HCT116 (cell line): ENCODE measurements around the gene BCAN. TPM values are rescaled to one million over a fixed set of nuclear protein-coding genes. Genes with fewer than 3 reads are reported as not detected.

Source experiments
- ATAC-seq: fragments of 200-7000 bp; cut with Tn5 transposase; 2 replicates; pipeline ENCODE4 v1.9.1; 2020; ENCODE audit warnings: mild to moderate bottlenecking, moderate library complexity
- BruUV-seq: library from RNA; stranded (reverse); fragments of 400-500 nt; replicated peaks from 2 replicates; lab custom pipeline; 2021; lab: Mats Ljungman, UMichigan
- CTCF ChIA-PET: fragments of 300-600 bp; sonication (Branson Sonifier 250); formaldehyde crosslinking; loops from one replicate; lab custom pipeline; 2021; ENCODE audit warnings: antibody characterized with exemption; lab: Charles Lee
- POLR2A ChIA-PET: fragments of 300-600, 350-600 bp; sonication (Branson Sonifier 250); formaldehyde crosslinking; loops from one replicate; lab custom pipeline; 2021; ENCODE audit warnings: antibody characterized with exemption; lab: Charles Lee
- RAD21 ChIA-PET, 2 experiments: fragments of 300-600 bp; sonication (Branson Sonifier 250); formaldehyde crosslinking; loops; one replicate each; lab custom pipeline; 2023; ENCODE audit warnings: low total read pairs in 2 of 2; ENCODE audit not compliant: uncharacterized antibody in 2 of 2, unreplicated experiment in 2 of 2, low non-redundant PET in 1 of 2; lab: Charles Lee
- DNase-seq: peaks from one replicate; pipeline ENCODE4 v3.0.0-alpha.2; 2010; ENCODE audit warnings: low read depth, low spot score
- H2AFZ ChIP-seq: fragments of 200-600 bp; shearing (Covaris generic), sonication (generic); 2 replicates; pipeline ENCODE4 v1.6.1; 2017; ENCODE audit warnings: low read depth, mixed run types, mixed read lengths, antibody characterized with exemption, low read length; ENCODE audit not compliant: poor library complexity, severe bottlenecking
- H3K27ac ChIP-seq: 2 replicates; pipeline ENCODE4 v1.5.1; 2012; ENCODE audit warnings: low read depth, low read length
- H3K27me3 ChIP-seq: fragments of 200-600 bp; sonication (generic); 2 replicates; pipeline ENCODE4 v1.6.1; 2016; ENCODE audit warnings: mixed run types, low read length, mixed read lengths; ENCODE audit not compliant: insufficient read depth
- H3K36me3 ChIP-seq, 2 experiments: fragments of 200-500 bp in 1 of 2; fragments of 200-600 bp in 1 of 2; sonication (Bioruptor generic) in 1 of 2; sonication (generic) in 1 of 2; 2 replicates each; pipeline versions ENCODE4 v1.5.1 to v1.6.1; 2014 to 2016; ENCODE audit warnings: low read length in 2 of 2, inconsistent platforms in 1 of 2, mixed read lengths in 1 of 2, mixed run types in 1 of 2; ENCODE audit not compliant: insufficient read depth in 2 of 2, control insufficient read depth in 1 of 2
- H3K4me1 ChIP-seq, 2 experiments: fragments of 200-600 bp in 1 of 2; sonication (generic) in 1 of 2; 2 replicates each; pipeline versions ENCODE4 v1.5.1 to v1.6.1; 2012 to 2017; ENCODE audit warnings: low read length in 2 of 2, inconsistent platforms in 1 of 2, mild to moderate bottlenecking in 1 of 2, mixed read lengths in 1 of 2, mixed run types in 1 of 2, moderate library complexity in 1 of 2; ENCODE audit not compliant: insufficient read depth in 2 of 2, control insufficient read depth in 1 of 2
- H3K4me2 ChIP-seq: fragments of 200-600 bp; sonication (generic); 2 replicates; pipeline ENCODE4 v1.6.1; 2017; ENCODE audit warnings: mixed run types, low read length, mixed read lengths
- H3K4me3 ChIP-seq, 2 experiments: fragments of 200-600 bp in 1 of 2; sonication (generic) in 1 of 2; replicated peaks in 1 of 2; 2 replicates each; pipeline ENCODE4 v1.5.1; 2011 to 2016; ENCODE audit warnings: low read length in 2 of 2, control low read depth in 1 of 2, low read depth in 1 of 2, mild to moderate bottlenecking in 1 of 2, mixed read lengths in 1 of 2, mixed run types in 1 of 2
- H3K79me2 ChIP-seq: fragments of 200-600 bp; sonication (generic); 2 replicates; pipeline ENCODE4 v1.6.1; 2017; ENCODE audit warnings: mild to moderate bottlenecking, mixed run types, low read length, moderate library complexity, mixed read lengths; ENCODE audit not compliant: insufficient read depth
- H3K9ac ChIP-seq: fragments of 200-600 bp; sonication (generic); 2 replicates; pipeline ENCODE4 v1.6.1; 2016; ENCODE audit warnings: low read length, mixed read lengths
- H3K9me2 ChIP-seq: fragments of 200-600 bp; sonication (generic), shearing (Covaris generic); 2 replicates; pipeline ENCODE4 v1.6.1; 2017; ENCODE audit warnings: mixed run types, mild to moderate bottlenecking, moderate library complexity; ENCODE audit not compliant: insufficient read depth
- H3K9me3 ChIP-seq, 2 experiments: fragments of 200-500 bp in 1 of 2; fragments of 200-600 bp in 1 of 2; sonication (Bioruptor generic) in 1 of 2; sonication (generic) in 1 of 2; 2 replicates each; pipeline ENCODE4 v1.6.1; 2014 to 2017; ENCODE audit warnings: low read length in 2 of 2, mixed read lengths in 2 of 2, inconsistent platforms in 1 of 2, low read depth in 1 of 2, mild to moderate bottlenecking in 1 of 2, mixed run types in 1 of 2, moderate library complexity in 1 of 2; ENCODE audit not compliant: control insufficient read depth in 1 of 2, insufficient read depth in 1 of 2
- H4K20me1 ChIP-seq: fragments of 200-600 bp; sonication (generic), shearing (Covaris generic); 2 replicates; pipeline ENCODE4 v1.6.1; 2017; ENCODE audit warnings: mixed run types, mild to moderate bottlenecking, moderate library complexity; ENCODE audit not compliant: insufficient read depth
- EZH2 ChIP-seq: fragments of 200-600 bp; sonication (generic); IDR thresholded peaks from 2 replicates; pipeline ENCODE4 v1.6.1; 2017; ENCODE audit warnings: antibody characterized with exemption, mixed run types
- EZH2phosphoT487 ChIP-seq: fragments of 200-600 bp; IDR thresholded peaks from 2 replicates; pipeline ENCODE4 v1.6.1; 2018; ENCODE audit warnings: antibody characterized with exemption, borderline replicate concordance
- JUND ChIP-seq: IDR thresholded peaks from 2 replicates; pipeline ENCODE4 v1.6.1; 2012
- MAX ChIP-seq: IDR thresholded peaks from 2 replicates; pipeline ENCODE4 v1.6.1; 2012
- POLR2A ChIP-seq: IDR thresholded peaks from 2 replicates; pipeline ENCODE4 v1.7.0; 2011; ENCODE audit warnings: borderline replicate concordance; ENCODE audit not compliant: insufficient read depth, insufficient read length; ENCODE audit errors: extremely low read depth
- REST ChIP-seq: IDR thresholded peaks from 2 replicates; pipeline ENCODE4 v1.6.1; 2012; ENCODE audit warnings: low read depth
- SP1 ChIP-seq: IDR thresholded peaks from 2 replicates; pipeline ENCODE4 v1.6.1; 2012; ENCODE audit warnings: low read depth
- SRF ChIP-seq: IDR thresholded peaks from 2 replicates; pipeline ENCODE4 v1.6.1; 2012; ENCODE audit warnings: low read depth
- TCF7L2 ChIP-seq: IDR thresholded peaks from 2 replicates; pipeline ENCODE4 v1.7.0; 2011; ENCODE audit warnings: borderline replicate concordance, inconsistent platforms; ENCODE audit not compliant: insufficient read depth, insufficient read length; ENCODE audit errors: extremely low read depth
- YY1 ChIP-seq: IDR thresholded peaks from 2 replicates; pipeline ENCODE4 v1.6.1; 2011; ENCODE audit warnings: low read length, low read depth, moderate library complexity, mild to moderate bottlenecking; ENCODE audit not compliant: insufficient replicate concordance; ENCODE audit errors: extremely low read depth
- ZBTB33 ChIP-seq: IDR thresholded peaks from 2 replicates; pipeline ENCODE4 v1.6.1; 2011; ENCODE audit warnings: mild to moderate bottlenecking, low read length, moderate library complexity; ENCODE audit not compliant: insufficient replicate concordance; ENCODE audit errors: extremely low read depth
- ZNF274 ChIP-seq: fragments of 200-500 bp; sonication (Bioruptor generic); IDR thresholded peaks from 2 replicates; pipeline ENCODE4 v1.6.1; 2014; ENCODE audit warnings: mild to moderate bottlenecking, low read depth, low read length, inconsistent platforms
- intact Hi-C: fragments of 100-400 bp; cut with micrococcal nuclease; formaldehyde crosslinking; loops from 2 replicates; pipeline ENCODE4 v1.10.0; 2022
- total RNA-seq: library from RNA; stranded (reverse); gene quantifications from one replicate; pipeline ENCODE4 v1.2.1, GENCODE V29; 2021; ENCODE audit not compliant: unreplicated experiment

Gene BCAN
- total RNA-seq, 1 experiment from 2014 or later, result not detected

GRCh38 chr1:156593661-156593989 lies 48.3 kb upstream of the BCAN start:
- Histone ChIP-seq H3K9ac (no peak overlapping the region), H3K27ac (0 out of 2 replicates have a peak overlapping the region, but pooled peaks have one; percentile 89), H3K4me3 (no peak overlapping the region), H3K9me2 (no peaks in the 10 kb centered on the region), H3K9me3 (no peaks in the 10 kb centered on the region), H3K27me3 (no peaks in the 10 kb centered on the region), H4K20me1 (no peaks in the 10 kb centered on the region), H3K36me3 (peaks cover 29 to 55% of the 10 kb centered on the region in 2 experiments; a peak in 3 of 4 replicates), H3K79me2 (peaks cover 38% of the 10 kb centered on the region), H3K4me2 (no peak overlapping the region), H3K4me1 (peaks cover 4 to 19% of the 10 kb centered on the region in 2 experiments; a peak in 2 of 4 replicates), H2AFZ (no peak overlapping the region)
- POLR2A ChIA-PET, result interaction anchor here (1.1 kb wide), 2 partner anchors 68 to 92 kb away, joined by 3 read pairs; no protein-coding TSS in a partner anchor
- TF ChIP-seq ZBTB33 (no peak), POLR2A (no peak), SRF (no peak), TCF7L2 (no peak), ZNF274 (no peak)
- RAD21 ChIA-PET, result no interaction called here
- CTCF ChIA-PET, result interaction anchor here (1.3 to 1.8 kb wide), 2 partner anchors 8 to 14 kb away, joined by 4 to 7 read pairs; partner anchors contain the start of gene GPATCH4
- intact Hi-C loops, result no loop called here
- ATAC-seq (no peak), DNase-seq (no peak)
- no TSS peak for BruUV-seq

GRCh38 chr1:156594190-156594589 lies 47.7 kb upstream of the BCAN start:
- Histone ChIP-seq H3K36me3 (peaks cover 29 to 61% of the 10 kb centered on the region in 2 experiments; a peak in 3 of 4 replicates), H4K20me1 (no peaks in the 10 kb centered on the region), H3K9me2 (no peaks in the 10 kb centered on the region), H3K9ac (no peak overlapping the region), H2AFZ (no peak overlapping the region), H3K4me2 (no peak overlapping the region), H3K27ac (no peak overlapping the region), H3K79me2 (peaks cover 44% of the 10 kb centered on the region), H3K9me3 (no peaks in the 10 kb centered on the region), H3K27me3 (no peaks in the 10 kb centered on the region), H3K4me3 (no peak overlapping the region), H3K4me1 (peaks cover 4 to 19% of the 10 kb centered on the region in 2 experiments; a peak in 2 of 4 replicates)
- ATAC-seq, result no peak
- ChIA-PET CTCF (interaction anchor here (1.3 kb wide), 1 partner anchor 14 kb away, joined by 4 read pairs; no protein-coding TSS in a partner anchor), RAD21 (no interaction called here), POLR2A (interaction anchor here (1.1 kb wide), 2 partner anchors 67 to 92 kb away, joined by 3 read pairs; no protein-coding TSS in a partner anchor)
- BruUV-seq, result no TSS peak
- no peak for DNase-seq
- intact Hi-C loops, result no loop called here
- TF ChIP-seq YY1, result no peak
- TF ChIP-seq REST, result no peak
- no peak for TF ChIP-seq SP1
- TF ChIP-seq JUND, result no peak
- TF ChIP-seq EZH2phosphoT487, result no peak
- TF ChIP-seq MAX, result no peak
- TF ChIP-seq EZH2, result no peak
- TF ChIP-seq POLR2A, result no peak
